Measurements from ENCODE around the gene CHERP.
A peak's percentile ranks its signal among the peaks of the same experiment; 100 is the strongest.
"Not testable (repeated sequence)": the region's sequence is repeated elsewhere in the genome, so short reads cannot be mapped to it uniquely, and the experiment has no call there.

The CHERP gene

GRCh38 chr19:16544473-16545231, 2.4 kb upstream of the CHERP start:
- no peak for TF ChIP-seq JUND (IDR thresholded peaks at IDR 0.05; ENCODE audit: low read depth)
- no peak for DNase-seq (ENCODE audit: low read depth in 1 of 2, low spot score in 1 of 2)
- in situ Hi-C loops (cut with HindIII; ENCODE audit: low pct_unique_long_range_greater_than_20kb, low sequenced_read_pairs) = no loop called here

GRCh38 chr19:16543734-16544133, 1.5 kb upstream of the CHERP start:
- in situ Hi-C loops (cut with HindIII; ENCODE audit: low pct_unique_long_range_greater_than_20kb, low sequenced_read_pairs); DNase-seq (ENCODE audit: low read depth in 1 of 2, low spot score in 1 of 2): not testable (repeated sequence)

GRCh38 chr19:16542910-16543472, 754 bp upstream of the CHERP start:
- TF ChIP-seq JUND (IDR thresholded peaks at IDR 0.05; ENCODE audit: low read depth) = no peak
- in situ Hi-C loops (cut with HindIII; ENCODE audit: low pct_unique_long_range_greater_than_20kb, low sequenced_read_pairs) = no loop called here
- DNase-seq (ENCODE audit: low read depth in 1 of 2, low spot score in 1 of 2) = no peak

DNA sequence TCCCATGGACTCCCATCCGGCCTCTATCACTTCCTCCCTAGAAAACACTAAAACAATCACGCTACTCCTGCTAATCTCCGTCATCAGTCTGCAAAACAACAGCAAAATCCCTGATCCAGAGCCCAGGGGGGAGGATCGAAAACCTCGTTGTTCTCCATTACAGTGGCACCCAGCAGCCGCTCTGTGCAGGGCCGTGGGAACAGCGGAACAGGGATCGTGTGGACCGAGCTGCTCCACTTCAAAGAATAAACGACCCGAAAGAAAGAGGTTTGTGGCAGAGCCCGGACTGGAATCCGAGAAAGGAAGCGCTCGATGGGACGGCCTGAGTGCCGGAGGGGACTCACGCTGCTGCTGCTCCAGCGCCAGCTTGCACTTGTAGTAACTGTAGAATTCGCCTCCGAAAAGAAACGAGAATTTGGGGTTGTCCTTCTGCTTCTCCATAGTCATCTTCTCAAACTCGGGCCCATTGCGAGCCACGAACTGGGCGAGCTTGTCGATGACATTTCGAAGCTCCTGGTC, 652 bp downstream of the CHERP start:
- in situ Hi-C loops (cut with HindIII; ENCODE audit: low pct_unique_long_range_greater_than_20kb, low sequenced_read_pairs) = no loop called here
- TF ChIP-seq JUND (IDR thresholded peaks at IDR 0.05; ENCODE audit: low read depth) = no peak
- DNase-seq (ENCODE audit: low read depth in 1 of 2, low spot score in 1 of 2) = peak in 1 of 2 experiments; percentile 11

GRCh38 chr19:16540948-16541347, 1.3 kb downstream of the CHERP start:
- in situ Hi-C loops (cut with HindIII; ENCODE audit: low pct_unique_long_range_greater_than_20kb, low sequenced_read_pairs) = no loop called here
- TF ChIP-seq JUND (IDR thresholded peaks at IDR 0.05; ENCODE audit: low read depth) = no peak
- no peak for DNase-seq (ENCODE audit: low read depth in 1 of 2, low spot score in 1 of 2)

GRCh38 chr19:16537111-16537510, 5.1 kb downstream of the CHERP start:
- DNase-seq (ENCODE audit: low read depth in 1 of 2, low spot score in 1 of 2) = no peak
- in situ Hi-C loops (cut with HindIII; ENCODE audit: low pct_unique_long_range_greater_than_20kb, low sequenced_read_pairs) = no loop called here
- no peak for TF ChIP-seq JUND (IDR thresholded peaks at IDR 0.05; ENCODE audit: low read depth)

DNA sequence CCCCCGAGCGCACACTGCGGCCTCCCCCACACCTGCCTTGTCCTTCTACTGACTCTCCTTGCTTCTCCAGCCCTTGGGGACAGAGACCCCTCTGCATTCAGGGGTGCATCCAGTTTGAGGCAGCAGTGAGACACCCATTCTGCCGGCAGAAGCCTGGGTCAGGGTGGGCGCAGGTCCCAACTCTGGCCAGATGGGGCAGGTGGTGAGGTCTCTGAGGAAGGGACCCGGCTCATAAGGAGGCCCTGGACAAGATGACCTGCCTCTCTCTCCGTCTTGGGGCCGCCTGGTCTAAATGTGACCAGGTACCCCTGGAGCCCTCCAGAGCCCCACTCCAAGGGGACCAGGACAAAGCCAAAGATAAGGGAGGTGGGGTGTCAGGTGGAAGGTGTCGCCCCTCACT, 6.1 kb downstream of the CHERP start:
- in situ Hi-C loops (cut with HindIII; ENCODE audit: low pct_unique_long_range_greater_than_20kb, low sequenced_read_pairs) = no loop called here
- no peak for DNase-seq (ENCODE audit: low read depth in 1 of 2, low spot score in 1 of 2)
- no peak for TF ChIP-seq JUND (IDR thresholded peaks at IDR 0.05; ENCODE audit: low read depth)

GRCh38 chr19:16535381-16535780, 6.9 kb downstream of the CHERP start:
- in situ Hi-C loops (cut with HindIII; ENCODE audit: low pct_unique_long_range_greater_than_20kb, low sequenced_read_pairs) = no loop called here
- no peak for TF ChIP-seq JUND (IDR thresholded peaks at IDR 0.05; ENCODE audit: low read depth)
- DNase-seq (ENCODE audit: low read depth in 1 of 2, low spot score in 1 of 2) = no peak

DNA sequence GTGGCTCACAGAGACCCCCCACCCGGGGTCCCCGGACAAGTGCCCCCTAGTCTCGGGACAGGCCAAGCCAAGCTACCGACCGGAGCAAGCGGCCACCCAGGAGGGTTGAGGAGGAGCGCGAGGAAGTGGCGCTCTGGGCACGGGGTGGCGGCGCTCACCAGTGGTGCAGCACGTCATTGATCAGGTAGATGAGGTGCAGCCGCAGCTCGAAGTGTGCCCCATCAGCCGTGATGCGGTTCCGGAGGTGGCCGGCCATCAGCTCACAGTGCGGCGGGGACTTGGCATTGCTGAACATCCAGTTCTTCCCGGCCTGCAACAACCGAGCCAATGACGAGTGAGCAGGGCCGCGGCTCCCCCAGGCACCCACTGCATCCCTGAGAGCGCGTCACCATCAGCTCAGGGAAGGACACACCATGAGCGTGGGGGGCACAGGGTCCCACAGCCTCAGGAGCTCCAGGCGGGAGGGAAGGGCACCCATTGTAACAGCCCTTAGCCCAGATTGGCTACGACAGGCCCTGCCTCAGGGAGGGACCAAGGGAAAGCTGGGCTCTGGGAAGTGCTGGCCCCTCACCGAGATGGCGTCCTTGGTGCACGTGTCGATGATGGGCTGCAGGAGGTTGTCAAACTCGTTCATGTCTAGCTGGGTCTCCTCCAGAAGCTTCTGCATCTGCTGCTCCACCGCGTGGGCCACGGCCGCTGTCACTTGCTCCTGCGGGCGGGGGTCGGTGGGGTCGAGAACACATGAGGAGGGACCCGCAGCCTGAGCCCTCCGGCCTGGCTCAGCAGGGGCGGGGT, 9.6 kb downstream of the CHERP start:
- DNase-seq (ENCODE audit: low read depth in 1 of 2, low spot score in 1 of 2) = no peak
- in situ Hi-C loops (cut with HindIII; ENCODE audit: low pct_unique_long_range_greater_than_20kb, low sequenced_read_pairs) = no loop called here
- TF ChIP-seq JUND (IDR thresholded peaks at IDR 0.05; ENCODE audit: low read depth) = no peak

- no peak for DNase-seq (ENCODE audit: low read depth in 1 of 2, low spot score in 1 of 2)
- in situ Hi-C loops (cut with HindIII; ENCODE audit: low pct_unique_long_range_greater_than_20kb, low sequenced_read_pairs) = no loop called here
- no peak for TF ChIP-seq JUND (IDR thresholded peaks at IDR 0.05; ENCODE audit: low read depth)
Observed at GRCh38 chr19:16531380-16531669, 10.9 kb downstream of the CHERP start.

- in situ Hi-C loops (cut with HindIII; ENCODE audit: low pct_unique_long_range_greater_than_20kb, low sequenced_read_pairs) = no loop called here
- no peak for TF ChIP-seq JUND (IDR thresholded peaks at IDR 0.05; ENCODE audit: low read depth)
- no peak for DNase-seq (ENCODE audit: low read depth in 1 of 2, low spot score in 1 of 2)
Observed at GRCh38 chr19:16530540-16531379, 11.5 kb downstream of the CHERP start.

- DNase-seq (ENCODE audit: low read depth in 1 of 2, low spot score in 1 of 2) = no peak
- in situ Hi-C loops (cut with HindIII; ENCODE audit: low pct_unique_long_range_greater_than_20kb, low sequenced_read_pairs) = no loop called here
- TF ChIP-seq JUND (IDR thresholded peaks at IDR 0.05; ENCODE audit: low read depth) = no peak
Observed at GRCh38 chr19:16529466-16530144, 12.6 kb downstream of the CHERP start.
